T-helper 22 cell (primary cell): ENCODE data around the gene RXRB.
A peak's percentile ranks its signal among the peaks of the same experiment; 100 is the strongest.
"Not testable (repeated sequence)": the region's sequence is repeated elsewhere in the genome, so short reads cannot be mapped to it uniquely, and the experiment has no call there.

ENCODE experiments used
- DNase-seq: peaks from one replicate; pipeline ENCODE4 v3.0.0-alpha.2; 2020; ENCODE audit warnings: low read depth

The RXRB gene

DNA sequence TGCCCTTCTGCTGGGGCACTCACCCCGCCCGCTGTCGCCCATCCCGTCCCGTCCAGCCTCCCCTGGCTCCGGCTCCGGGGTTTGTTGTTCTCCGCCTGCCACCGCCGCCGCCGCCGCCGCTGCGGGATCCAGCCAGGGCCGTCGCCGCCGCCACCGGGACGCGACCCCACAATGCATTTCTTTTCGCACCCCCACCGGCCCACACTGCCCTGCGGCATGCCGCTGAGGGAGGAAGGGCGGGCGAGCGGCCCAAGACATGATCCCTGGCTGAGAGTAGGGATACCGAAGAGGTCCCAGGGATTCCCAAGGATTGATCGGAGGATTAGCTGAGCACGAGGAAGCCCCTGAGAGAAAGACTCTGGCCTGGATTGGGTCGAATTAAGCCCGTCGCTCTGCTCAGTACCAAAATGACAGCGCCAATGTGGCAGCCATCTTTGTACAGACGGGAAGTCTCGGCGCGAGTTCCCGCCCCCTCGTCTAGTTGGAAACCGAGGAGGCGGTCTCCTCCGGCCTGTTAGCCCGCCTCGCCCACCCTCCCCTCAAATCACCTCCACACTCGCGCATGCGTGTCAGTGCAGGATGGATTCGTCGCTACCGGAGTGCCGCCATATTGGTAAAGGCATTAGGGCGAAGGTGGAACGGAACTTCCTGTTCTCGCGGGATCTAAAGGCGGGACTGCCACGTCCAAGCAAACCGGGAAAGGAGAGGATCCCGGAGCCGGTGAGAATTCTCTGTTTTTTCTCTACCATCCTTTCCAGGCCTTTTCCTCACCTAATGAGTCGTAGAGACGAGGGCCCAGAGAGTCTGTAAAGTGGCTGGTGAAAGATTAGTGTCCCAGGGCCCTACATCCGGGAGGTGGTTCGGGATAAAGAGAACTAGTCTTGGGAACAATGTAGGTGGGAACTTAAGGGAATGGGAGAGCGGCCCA lies at the start of gene RXRB, which contains the start of gene SLC39A7:
TSS of gene RXRB (minus strand) at position 447 of the 928 bp plus-strand sequence. CDS start at position 258, 189 bp downstream.
TSS of gene SLC39A7 (plus strand) at position 649 of the 928 bp plus-strand sequence. CDS start 379 bp downstream, outside the sequence.
- peak; percentile 99 for DNase-seq

DNA sequence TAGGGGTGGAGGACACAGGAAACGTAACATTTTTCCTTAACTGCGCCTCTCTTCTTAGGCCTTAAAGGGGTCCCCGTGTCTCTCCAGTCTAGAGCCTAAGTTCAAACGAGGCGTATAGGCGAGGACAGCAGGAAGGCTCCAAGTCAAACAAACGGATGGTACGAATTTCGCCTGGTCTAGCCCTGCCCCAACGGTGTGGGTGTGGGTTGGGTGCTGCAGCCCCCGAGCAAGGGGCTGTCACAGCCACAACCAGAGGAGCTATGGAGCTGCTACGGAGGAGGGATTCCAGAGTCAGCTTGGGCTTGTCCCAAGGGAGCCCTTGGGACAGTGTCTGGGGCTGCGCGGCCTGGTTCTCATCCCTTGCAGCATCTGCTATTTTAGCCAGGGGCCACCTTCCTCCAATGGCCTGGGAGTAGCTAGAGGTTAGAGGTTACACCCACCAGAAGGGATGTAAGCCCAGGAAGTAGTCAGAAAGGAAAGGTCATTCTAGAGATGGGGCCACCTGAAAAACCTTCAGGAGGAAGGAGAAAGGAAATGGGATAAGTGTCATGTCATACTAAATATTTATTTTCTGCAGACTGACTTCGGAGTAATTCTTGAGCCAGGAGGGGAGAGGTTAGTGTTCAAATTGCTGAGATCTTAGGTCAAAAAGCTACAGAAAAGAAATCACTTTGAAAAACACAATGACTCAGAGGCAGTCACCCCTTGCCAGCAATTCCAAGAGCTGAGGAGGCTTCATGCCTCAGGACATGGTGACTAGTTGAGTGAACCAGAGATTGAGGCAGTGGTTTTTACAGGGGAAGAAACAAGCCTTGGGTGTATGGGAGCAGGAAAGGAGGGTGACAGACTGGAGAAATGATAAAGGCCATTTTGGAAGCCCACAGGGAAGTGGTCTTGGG lies 49.5 kb upstream of the RXRB start:
- DNase-seq = no peak

DNA sequence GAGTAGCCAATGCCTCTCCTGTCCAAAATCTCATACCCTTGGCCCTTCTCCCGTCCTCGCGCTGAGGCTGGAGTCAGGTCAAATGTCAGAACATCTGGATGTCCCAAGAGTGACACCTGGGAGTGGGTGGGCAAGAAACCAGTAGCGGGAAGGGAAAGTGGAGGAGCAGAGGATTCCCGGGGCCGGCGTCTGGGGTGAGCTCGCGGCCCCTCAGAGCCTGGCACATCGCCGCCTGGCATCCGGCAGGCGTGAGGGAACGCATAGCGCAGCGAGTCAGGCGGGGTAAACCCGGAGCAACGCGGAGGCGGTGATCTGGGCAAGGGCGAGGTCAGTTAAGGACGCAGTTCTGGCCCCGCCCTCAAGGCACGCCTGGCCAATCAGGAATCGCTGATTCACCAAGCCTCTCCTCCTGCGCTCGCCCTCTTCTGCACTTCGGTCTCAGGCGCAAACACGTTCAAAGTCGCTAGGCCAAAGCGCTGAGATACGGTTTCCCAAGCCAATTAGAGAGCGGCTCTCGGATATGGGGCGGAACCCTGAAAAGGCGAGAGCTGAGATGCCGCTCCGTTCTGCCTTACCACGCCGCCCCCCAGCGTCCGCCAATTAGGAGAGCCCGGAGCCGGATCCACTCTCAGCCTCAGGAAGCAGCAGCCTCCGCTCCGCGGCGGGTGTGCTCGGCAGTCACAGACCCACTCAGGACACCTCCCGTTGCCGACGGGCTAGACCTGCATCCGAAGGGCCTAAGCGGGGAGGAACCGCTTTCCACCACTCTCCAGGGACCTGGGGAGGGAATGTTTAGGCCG lies 48.7 kb upstream of the RXRB start:
- DNase-seq = peak; percentile 96

DNA sequence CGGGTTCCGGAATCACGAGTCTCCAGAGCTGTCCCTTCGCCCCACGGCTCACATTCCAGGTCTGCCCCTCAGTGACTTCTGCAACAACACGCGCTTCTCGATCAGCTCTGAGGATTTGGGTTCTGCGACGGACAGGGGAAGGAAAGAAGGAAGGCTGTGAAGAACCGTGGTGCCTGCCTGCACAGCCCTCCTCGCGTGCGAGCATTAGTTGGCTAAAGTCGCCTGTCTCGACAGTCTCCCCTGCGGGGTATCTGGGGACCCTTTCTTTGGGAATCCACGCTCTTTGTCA lies 48.1 kb upstream of the RXRB start:
- DNase-seq = peak; percentile 28

DNA sequence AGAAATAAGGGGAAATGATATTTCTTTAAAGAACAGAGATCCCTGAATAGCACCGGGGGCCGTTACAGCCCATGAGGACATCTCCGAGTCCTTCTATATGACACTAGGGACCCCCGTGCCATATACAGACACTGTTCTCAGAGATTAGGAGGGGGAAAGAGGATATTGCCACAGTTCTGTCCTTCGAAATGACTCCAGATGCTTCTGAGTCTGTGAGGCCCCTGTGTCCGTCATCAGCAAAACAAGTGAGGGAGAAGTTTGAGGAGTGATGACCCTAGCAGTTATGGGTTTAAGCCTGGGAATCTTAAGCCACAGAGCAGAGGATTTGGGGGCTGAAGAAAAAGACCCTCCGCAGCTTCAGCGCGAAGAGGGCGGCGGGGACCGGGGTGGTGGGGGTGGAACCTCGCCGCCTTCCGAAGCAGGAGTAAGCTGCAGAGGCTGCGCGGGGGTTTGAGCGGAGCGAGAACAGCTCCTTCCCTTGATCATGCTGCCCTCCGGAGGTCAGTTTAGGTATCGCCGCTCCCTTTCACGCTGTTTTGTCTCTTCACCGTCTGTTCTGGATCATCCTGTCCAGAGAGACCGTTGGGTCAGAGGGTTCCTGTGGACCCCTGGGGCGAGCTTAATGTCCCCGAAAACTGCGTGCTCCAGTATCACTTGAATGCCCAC lies 47.6 kb upstream of the RXRB start:
- DNase-seq = peak; percentile 71

DNA sequence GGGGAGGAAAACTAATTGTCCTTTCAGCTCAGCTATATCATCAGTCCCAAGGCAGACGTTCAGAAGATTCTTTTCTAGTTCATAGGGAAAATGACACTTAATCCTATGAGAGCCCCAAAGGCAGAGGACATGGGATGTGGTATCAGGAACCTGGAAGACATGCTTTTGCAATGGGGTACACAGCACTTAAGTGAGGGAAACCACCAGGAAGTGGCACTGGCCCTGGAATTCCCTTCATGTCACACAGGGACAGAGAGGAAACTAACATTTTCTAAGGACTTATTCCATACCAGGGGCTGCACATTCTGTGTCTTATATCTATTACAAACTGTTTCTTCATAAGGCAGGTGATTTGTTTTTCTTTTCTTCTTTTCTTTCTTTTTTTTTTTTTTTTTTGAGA lies 43.0 kb upstream of the RXRB start:
- DNase-seq = no peak

DNA sequence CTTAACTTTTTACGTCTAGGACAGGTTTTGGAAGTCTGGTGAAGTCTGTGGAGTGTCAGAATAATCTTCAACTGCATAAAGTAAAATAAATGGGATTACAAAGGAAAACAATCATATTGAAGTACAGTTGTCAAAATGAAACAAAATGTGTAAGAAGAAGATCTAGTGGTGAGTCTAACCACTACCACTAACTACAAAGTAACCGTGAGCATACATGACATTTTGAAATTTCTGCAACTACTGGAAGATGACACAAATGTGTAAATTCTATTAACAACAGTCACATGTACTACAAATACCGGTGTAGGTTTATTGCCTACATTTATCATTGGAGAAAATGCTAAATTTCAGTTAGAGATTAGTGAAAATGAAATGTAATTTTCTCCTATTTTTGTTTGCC lies 41.5 kb upstream of the RXRB start:
- DNase-seq = no peak

DNA sequence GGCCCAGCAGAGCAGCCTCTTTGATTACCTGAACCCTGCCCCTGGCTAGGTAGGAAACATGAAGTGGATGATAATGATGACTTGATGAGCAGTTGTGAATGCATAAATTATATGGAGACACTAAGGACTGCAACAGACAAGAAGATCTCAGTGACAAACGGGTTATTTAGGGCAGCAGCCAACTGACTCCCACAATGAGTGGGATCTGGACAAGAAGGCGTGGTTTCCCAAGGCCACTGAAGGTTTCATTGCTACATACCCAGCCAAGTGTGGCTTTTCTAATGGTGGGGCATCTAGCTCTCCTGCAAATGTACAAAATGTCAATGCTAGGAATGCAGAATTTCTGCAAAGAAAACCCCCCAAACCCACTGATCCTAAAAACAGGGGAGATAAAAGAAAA lies 37.3 kb upstream of the RXRB start:
- DNase-seq = no peak

DNA sequence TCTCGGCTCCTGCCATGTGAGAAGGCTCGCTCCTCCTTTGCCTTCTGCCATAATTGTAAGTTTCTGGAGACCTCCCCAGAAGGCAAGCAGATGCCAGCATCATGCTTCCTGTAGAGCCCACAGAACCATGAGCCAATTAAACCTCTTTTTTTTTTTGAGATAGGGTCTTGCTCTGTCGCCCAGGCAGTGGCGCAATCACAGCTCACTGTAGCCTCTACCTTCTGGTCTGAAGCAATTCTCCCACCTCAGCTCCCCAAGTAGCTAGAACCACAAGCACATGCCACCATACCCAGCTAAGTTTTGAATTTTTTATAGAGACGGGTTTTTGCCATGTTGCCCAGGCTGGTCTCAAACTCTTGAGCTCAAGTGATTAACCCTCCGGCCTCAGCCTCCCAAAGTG lies 36.4 kb upstream of the RXRB start:
- no peak for DNase-seq

DNA sequence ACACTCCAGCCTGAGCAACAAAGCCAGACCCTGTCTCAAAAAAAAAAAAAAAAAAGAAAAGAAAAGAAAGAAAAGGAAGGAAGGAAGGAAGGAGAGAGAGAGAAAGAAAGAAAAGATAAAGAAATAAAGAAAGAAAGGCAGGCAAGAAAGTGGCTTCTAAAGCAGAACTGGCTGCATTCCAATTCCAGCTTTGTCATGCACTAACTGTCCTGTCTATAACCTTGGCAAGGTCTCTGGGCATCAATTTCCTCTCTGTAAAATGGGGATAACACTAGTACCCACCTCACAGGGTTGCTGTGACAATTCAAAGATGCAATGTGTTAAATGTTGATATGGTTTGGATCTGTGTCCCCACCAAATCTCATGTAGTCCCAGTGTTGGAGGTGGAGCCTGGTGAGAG lies 35.9 kb upstream of the RXRB start:
- no peak for DNase-seq

DNA sequence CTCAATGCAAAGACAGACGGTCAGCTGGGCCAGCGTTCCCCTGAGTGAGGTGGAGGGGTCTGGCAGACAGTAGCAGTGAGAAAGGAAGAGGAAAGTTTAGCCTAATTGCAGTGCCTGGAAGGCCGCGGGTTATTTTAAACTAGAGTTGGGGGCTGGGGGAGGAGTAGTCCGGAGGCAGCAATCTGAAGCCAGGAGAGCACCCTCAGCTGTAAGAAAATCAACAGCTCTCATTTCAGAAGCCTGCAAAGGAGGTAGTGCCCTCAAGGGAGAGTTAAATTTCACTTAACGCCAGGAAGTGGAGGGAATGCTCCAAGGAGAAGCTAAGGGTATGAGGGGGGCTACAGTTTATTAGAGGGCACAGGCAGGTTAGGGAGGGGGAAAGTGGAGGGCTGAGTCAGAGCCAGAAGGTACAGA lies 34.8 kb upstream of the RXRB start:
- no peak for DNase-seq

DNA sequence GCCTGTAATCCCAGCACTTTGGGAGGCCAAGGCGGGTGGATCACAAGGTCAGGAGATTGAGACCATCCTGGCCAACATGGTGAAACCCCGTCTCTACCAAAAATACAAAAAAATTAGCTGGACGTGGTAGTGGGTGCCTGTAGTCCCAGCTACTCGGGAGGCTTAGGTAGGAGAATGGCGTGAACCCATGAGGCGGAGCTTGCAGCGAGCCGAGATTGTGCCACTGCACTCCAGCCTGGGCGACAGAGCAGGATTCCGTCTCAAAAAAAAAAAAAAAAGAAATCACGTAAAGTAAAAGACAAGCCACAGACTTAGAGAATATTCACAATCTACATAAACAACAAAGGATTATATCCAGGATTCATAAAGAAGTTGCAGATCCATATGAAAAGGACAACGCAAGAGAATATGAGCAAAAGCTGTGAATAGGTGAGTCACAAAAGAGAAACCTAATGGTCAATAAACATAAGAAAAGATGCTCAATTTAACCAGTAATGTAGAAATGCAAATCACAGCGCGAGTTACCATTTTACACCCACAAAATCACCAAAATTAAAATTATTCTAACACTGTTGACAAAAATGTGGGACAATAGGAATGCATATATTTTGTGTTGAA lies 26.1 kb upstream of the RXRB start:
- not testable (repeated sequence) for DNase-seq

DNA sequence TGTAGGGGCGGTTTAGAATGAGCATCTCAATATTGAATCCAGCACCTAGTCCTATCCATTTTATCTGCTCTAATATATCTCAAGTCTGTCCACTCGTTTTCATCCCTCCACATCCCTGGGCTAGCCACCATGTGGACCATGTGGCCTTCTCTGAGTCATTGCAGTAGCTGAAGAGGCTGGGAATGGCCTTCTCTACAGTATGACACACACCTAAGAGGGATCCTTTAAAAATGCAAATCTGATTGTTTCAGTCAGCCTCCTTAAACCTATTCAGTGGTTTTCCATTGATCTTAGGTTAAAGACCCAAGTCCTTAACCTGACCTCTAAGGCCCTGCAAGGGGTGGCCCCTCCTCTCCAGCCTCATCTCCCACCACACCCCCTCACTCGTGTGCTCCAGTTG lies 17.2 kb upstream of the RXRB start:
- no peak for DNase-seq

DNA sequence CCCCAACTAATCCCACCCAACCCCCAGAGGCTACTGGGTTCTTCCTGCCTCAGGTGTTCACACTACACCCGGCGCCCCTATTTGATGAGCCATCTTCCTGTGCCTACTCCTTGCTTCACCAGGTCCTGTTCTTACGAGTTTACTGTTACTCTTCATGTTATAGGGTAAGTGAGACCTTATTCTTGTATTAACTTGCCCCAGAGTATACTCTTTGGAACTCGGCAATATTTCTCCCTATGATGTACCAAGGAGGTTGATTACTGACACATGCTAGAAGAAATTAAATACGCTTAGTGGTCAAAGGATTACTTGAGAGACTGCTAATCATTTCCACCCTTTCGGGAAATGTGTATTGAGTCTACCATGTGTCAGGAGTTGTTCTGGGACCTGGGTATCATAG lies 16.8 kb upstream of the RXRB start:
- DNase-seq = no peak

DNA sequence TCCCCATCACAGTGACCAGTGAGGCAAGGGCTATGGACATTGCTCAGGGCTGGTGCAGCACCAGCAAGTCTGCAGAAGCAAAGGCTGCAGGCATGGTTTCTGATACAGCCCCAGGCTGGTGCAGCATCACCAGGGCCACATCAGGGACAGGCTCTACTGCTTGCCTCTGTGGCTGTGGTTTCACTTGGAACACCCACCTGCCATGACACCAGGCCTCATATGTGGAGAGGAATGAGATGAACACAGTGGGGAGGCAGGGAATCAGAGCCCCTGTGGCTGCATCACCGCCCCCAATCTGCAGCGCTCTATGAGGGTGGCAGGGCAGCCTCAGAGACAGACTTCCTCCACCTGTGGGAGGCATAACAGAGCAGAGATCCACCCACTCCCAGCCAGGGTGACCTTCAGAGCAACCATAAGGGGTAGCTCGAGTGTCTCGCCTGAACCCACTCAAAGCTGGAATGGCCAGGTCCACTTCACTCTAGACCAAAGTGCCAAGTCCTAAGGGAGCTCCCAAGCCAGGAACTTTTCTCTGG lies 15.7 kb upstream of the RXRB start:
- DNase-seq = no peak

DNA sequence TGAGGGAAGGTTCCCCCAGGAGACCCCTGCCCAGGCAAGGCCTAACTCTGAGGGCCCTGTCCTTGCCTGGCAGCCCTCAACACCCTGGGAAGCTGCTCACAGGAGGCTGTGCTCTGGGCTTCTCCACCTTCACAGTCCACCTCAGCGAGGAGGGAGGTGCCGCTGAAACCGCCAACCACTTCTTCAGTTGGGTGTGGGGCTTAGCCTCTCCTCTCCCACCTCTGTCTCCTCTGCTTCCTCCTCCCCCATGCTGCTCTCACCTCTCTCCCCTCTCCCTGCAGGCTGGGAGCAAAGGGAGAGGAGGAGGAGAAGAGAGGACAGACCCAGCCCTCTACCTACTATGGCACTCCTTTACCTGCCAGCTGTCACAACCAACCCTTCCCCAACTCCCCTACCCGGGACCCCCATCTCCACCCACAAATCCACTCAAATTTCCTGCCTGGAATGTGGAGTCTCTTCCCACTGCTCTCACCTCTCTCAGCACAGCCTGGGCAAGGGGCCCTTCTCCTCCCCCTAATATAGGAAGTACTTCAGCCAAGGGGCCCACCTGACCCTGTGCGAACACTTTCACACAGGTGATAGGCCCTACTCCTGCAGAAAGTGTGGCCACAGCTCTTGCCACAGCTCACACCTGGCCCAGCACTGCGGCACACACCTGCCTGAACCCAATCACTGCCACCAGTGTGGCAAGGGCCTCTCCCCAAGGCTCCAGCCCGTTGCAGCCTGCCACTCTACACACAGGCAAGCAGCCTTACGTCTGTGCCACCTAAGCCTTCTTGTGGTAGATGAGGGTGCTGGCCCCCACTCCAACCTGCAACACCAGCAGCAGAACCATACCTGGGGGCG lies 15.0 kb upstream of the RXRB start:
- no peak for DNase-seq

DNA sequence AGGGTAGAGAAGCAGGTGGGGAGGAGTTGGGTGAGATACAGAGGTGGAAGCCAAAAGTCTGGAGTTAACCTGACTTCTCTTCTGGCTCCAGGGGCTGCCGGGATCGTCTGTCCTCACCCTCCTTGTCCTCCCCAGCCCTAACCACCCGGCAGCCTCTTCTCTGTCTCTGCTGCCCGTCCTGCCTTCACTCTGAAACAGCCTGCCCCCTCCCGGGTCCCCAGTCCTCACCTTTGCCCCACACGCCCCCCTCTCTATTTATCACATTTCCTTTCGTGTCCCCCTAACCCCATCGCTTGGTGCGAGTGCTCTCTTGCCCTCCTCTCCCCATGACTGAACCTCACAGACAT lies 13.5 kb upstream of the RXRB start:
- DNase-seq = no peak

DNA sequence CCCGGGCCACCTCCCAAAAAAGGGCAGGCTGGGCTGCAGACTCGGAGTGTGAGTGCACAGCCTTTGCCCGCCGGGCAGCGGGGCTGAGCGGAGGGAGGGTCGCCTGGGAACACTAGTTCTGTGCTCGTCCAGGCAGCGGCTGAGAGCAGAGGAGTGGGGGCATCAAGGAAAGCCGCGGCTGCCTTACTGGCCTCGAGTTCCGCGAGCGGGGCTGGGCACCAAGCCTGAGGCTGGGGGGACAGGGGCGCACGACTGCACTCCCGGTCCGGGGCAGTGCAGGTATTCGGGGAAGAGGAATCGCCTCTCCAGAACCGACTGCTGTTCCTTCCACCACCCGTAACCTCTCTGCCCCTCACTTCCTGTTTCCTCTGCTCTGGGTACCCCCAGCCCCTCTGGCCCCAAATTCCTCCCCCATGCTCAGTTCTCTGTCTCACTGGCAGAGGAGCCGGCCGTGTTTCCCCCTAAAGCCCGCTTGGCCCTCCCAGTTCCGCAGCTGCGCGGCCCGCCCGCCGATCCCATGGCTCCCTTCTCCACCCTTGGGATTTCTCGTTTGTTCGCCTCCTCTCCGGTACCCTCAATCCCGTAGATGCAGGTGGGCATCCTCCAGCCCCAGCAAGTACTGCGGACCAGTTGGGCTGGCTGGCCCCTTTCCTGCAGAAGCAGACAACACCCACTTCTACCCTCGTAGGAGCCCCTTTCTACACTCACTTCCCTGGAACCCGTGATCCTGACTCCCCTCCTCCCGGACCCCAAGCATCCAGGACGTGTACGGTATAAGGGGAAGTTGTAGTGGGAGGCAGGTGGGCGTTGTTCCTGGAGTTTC lies 12.9 kb upstream of the RXRB start:
- DNase-seq = no peak

DNA sequence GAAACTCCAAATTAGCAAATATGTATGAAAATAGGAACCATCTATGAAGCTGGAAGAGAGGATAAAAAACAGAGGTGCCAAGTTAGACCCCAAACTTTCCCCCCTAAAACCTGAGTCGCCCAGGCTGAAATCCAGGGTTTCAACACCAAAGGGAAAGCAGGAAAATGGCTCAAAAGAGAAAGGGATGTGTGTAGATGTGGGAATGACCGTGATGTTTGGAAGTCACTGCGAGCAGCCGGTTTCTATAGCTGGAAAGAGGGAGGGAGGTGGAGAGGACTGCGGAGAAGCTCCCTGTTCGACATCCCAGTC lies 12.3 kb upstream of the RXRB start:
- no peak for DNase-seq
